GM20000 (cell line): ENCODE data around the gene TACC2.

Source experiments
- DNase-seq: peaks from one replicate; pipeline ENCODE4 v3.0.0; 2012; ENCODE audit warnings: low spot score
- TF ChIP-seq, protein P1 (sequence below): IDR thresholded peaks from 2 replicates; pipeline ENCODE4 v1.5.1; 2012; ENCODE audit warnings: mild to moderate bottlenecking, control low read depth; ENCODE audit errors: extremely low read depth, missing control alignments

The TACC2 gene

DNA sequence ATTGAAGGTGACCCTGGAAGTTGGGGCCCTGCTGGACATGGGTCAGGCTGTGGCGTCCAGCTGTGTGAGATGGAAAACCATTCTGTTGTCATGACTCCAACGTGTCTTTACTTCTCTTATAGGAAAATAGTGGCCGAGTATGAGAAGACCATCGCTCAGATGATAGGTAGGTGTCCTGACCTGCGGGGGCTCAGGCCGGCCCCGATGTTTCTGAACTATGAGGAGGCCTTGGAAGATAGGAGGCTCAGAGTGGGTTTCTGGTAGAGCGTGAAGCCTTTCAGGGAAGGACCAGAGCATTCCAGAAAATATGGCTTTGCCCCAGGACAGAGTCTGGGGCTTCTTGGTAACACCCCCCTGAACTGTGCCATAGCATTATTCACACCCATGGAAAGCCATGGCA, 252.9 kb downstream of the TACC2 start:
- TF ChIP-seq, protein P1, sequence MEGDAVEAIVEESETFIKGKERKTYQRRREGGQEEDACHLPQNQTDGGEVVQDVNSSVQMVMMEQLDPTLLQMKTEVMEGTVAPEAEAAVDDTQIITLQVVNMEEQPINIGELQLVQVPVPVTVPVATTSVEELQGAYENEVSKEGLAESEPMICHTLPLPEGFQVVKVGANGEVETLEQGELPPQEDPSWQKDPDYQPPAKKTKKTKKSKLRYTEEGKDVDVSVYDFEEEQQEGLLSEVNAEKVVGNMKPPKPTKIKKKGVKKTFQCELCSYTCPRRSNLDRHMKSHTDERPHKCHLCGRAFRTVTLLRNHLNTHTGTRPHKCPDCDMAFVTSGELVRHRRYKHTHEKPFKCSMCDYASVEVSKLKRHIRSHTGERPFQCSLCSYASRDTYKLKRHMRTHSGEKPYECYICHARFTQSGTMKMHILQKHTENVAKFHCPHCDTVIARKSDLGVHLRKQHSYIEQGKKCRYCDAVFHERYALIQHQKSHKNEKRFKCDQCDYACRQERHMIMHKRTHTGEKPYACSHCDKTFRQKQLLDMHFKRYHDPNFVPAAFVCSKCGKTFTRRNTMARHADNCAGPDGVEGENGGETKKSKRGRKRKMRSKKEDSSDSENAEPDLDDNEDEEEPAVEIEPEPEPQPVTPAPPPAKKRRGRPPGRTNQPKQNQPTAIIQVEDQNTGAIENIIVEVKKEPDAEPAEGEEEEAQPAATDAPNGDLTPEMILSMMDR, result no peak

DNA sequence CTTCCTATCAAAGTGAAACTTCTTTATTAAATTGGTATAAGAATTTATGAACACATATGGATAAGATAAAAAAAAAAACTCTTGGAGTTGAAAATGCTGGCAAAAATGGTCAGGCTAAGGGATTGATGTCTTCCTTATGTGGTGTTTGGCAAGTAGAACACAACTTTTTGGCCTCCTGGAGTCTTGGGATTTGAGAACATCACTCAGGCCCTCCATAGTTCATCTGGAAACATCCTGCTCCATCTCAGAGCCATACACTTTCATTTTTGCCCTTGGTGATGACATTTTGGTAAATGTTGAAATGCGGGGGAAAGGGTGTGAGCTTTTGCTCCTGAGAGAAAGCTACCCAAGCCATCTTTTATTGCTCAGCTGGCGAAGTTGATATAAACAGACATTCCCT, 254.6 kb downstream of the TACC2 start:
- TF ChIP-seq, protein P1, result no peak
- no peak for DNase-seq

More for the DNA sequence above, 252.9 kb downstream of the TACC2 start:
- no peak for DNase-seq

DNA sequence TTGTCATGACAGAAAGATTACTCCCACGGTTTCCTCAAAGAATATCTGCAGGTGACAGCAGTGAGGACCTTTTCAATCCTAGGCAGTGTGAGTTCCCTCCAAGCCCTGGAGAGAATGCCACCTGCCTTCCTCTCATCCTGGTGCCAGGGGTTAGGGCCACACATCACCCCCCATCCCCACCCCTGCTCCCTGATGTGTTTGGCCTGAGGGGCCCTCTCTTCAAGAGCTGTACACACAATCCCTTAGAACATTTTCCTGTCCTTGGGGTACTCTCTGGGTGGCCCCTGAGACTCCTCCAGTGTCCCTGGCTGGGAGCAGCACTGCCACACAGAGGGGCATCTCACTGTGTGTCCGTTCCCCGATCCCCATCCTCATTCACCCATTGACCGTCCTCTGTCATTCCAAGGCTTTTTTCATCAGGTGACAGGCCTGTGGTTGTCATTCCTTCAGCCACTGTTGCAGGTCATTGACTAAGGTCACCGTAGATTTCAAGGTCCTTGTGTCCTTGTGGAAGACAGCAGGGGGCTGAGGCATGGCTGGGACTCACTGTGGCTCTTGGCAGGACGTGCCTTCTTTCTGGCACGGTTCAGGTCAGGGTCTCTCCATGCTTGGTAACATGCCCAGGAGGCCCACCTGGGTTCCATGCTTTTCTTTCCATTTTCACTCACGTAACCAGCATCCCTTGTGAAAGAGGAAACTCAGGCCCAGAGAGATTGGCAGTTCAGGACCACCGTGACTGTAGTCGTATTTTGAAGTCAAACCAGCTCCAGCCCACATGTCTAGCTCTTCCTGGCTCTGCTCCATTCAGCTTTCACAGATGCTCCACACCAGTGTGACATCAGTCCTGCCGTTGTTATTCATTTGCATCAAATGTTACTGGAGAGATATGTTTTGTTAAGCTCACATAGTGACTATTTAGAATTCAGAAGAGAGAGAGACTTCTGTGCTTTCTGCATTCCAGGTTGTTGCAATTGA, 255.3 kb downstream of the TACC2 start:
- TF ChIP-seq, protein P1, result no peak
- DNase-seq, result no peak

DNA sequence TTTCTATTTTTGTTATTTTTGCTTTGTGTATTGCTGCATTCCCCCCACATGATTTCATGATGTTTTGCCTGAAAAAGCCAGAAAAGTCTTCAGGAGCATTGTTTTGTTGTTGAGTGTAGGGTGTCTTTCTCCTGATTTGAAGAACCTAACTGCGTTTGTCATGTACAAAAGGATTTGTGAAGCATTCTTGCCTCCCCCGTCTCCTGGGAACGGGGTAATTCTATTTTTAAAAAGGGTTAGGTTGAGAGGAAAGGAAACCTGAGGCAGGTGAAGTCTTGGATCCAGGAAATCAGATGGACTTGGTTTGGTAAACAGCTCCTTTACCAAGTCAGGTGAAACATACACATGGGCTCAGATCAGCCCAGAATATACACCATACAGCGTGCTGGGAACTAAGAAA, 256.2 kb downstream of the TACC2 start:
- TF ChIP-seq, protein P1, result no peak
- no peak for DNase-seq

DNA sequence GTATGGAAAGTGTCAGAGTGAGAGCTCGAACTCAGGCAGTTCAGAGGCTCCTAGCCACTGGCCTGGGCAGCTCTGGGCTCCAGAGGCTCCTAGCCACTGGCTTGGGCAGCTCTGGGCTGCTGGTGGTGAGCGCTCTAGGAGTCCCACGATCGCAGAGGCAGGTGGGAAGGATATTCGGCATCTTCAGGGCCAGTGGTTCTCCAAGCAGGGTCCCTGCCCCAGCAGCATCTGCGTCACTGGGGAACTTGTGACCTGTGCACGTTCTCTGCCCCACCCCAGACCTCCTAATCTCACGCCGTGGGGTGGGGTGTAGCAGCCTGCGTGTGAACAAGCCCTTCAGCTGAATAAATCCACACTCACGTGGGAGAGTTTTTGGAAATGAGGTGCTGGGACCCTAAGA, 256.9 kb downstream of the TACC2 start:
- DNase-seq, result no peak
- TF ChIP-seq, protein P1, result no peak

DNA sequence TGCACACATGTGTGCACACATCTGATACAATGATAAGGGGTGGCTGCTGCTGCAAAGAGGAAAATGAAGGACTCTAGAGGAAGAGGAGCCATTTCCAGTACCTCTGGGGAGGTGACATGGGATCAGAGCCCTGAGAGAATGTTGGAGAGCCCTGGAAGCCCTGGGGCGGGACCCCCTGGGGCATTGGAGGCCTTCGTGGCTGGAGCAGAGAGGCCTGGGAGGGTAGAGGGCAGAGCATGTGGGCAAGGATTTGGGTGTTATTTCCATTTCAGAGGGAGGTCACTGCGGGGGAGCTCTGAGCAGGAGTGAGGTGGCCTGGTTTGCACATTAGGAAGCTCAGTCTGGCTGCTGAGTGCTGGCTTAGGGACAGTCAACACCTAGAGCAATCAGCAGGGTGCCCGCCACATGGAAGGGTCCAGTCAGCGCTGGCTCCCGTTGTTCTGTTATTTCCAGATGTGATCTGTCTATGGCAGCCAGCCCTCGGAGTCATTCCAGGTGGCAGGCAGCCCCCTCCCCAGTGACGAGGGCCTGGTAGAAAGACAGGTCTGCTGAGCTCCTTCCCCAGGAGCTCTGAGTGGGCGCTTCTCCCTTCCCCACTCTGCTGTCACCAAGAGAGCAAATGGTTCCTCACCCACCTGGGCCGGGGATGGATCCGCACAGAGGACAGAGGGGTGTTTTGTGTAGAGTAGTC, 258.0 kb downstream of the TACC2 start:
- DNase-seq, result no peak
- TF ChIP-seq, protein P1, result no peak
